ENCODE results near the gene EXOSC5. TPM values are rescaled to one million over a fixed set of nuclear protein-coding genes. Genes with fewer than 3 reads are reported as not detected.

Gene EXOSC5
- total and polyA plus RNA-seq, 2 donors from 2014 or later = 15.5 to 16.8 TPM

- Histone ChIP-seq H3K27ac (ENCODE audit: low read depth in 2 of 2, low read length in 2 of 2) (peak overlapping the region; percentile 43 to 60), H3K4me1 (ENCODE audit: control insufficient read depth in 2 of 3, insufficient read depth in 2 of 3, low read depth in 1 of 3, low read length in 3 of 3) (peaks cover 0 to 21% (median 3%) of the 10 kb centered on the region in 3 donors), H3K27me3 (ENCODE audit: control insufficient read depth, insufficient read depth, low read length) (no peaks in the 10 kb centered on the region), H3K9me3 (ENCODE audit: control insufficient read depth in 2 of 3, insufficient read depth in 1 of 3, low read length in 3 of 3) (no peaks in the 10 kb centered on the region), H3K4me3 (ENCODE audit: low read length in 3 of 3) (peak overlapping the region; percentile 56 to 74 (median 71)), H3K9ac (ENCODE audit: low read length in 3 of 3) (peak overlapping the region in 2 of 3 donors; percentile 51 to 55), H3K36me3 (ENCODE audit: control insufficient read depth in 2 of 3, insufficient read depth in 3 of 3, low read length in 3 of 3) (no peaks in the 10 kb centered on the region)
- DNase-seq (peak; percentile 39 to 89 (median 58)), FAIRE-seq (no peak)
- TF ChIP-seq, protein P1, sequence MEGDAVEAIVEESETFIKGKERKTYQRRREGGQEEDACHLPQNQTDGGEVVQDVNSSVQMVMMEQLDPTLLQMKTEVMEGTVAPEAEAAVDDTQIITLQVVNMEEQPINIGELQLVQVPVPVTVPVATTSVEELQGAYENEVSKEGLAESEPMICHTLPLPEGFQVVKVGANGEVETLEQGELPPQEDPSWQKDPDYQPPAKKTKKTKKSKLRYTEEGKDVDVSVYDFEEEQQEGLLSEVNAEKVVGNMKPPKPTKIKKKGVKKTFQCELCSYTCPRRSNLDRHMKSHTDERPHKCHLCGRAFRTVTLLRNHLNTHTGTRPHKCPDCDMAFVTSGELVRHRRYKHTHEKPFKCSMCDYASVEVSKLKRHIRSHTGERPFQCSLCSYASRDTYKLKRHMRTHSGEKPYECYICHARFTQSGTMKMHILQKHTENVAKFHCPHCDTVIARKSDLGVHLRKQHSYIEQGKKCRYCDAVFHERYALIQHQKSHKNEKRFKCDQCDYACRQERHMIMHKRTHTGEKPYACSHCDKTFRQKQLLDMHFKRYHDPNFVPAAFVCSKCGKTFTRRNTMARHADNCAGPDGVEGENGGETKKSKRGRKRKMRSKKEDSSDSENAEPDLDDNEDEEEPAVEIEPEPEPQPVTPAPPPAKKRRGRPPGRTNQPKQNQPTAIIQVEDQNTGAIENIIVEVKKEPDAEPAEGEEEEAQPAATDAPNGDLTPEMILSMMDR (IDR thresholded peaks at IDR 0.05; ENCODE audit: borderline replicate concordance, extremely low read depth, insufficient read depth) = no peak
- intact Hi-C loops (cut with DNase I) = no loop called here
Observed at GRCh38 chr19:41352609-41353465, 44.3 kb downstream of the EXOSC5 start.

GRCh38 chr19:41352279-41352608, 44.9 kb downstream of the EXOSC5 start:
- DNase-seq (no peak), FAIRE-seq (no peak)
- H3K4me3 ChIP-seq (ENCODE audit: low read length in 3 of 3) = peak overlapping the region; percentile 41 to 71 (median 56)
- H3K27me3 ChIP-seq (ENCODE audit: control insufficient read depth, insufficient read depth, low read length) = no peaks in the 10 kb centered on the region
- H3K9ac ChIP-seq (ENCODE audit: low read length in 3 of 3) = peak overlapping the region in 1 of 3 donors; percentile 41
- H3K36me3 ChIP-seq (ENCODE audit: control insufficient read depth in 2 of 3, insufficient read depth in 3 of 3, low read length in 3 of 3) = no peaks in the 10 kb centered on the region
- TF ChIP-seq, protein P1 (IDR thresholded peaks at IDR 0.05; ENCODE audit: borderline replicate concordance, extremely low read depth, insufficient read depth) = no peak
- intact Hi-C loops (cut with DNase I) = no loop called here
- peaks cover 0 to 21% (median 3%) of the 10 kb centered on the region in 3 donors for H3K4me1 ChIP-seq (ENCODE audit: control insufficient read depth in 2 of 3, insufficient read depth in 2 of 3, low read depth in 1 of 3, low read length in 3 of 3)
- H3K27ac ChIP-seq (ENCODE audit: low read depth in 2 of 2, low read length in 2 of 2) = no peak overlapping the region
- no peaks in the 10 kb centered on the region for H3K9me3 ChIP-seq (ENCODE audit: control insufficient read depth in 2 of 3, insufficient read depth in 1 of 3, low read length in 3 of 3)

- no peaks in the 10 kb centered on the region for H3K36me3 ChIP-seq (ENCODE audit: control insufficient read depth in 2 of 3, insufficient read depth in 3 of 3, low read length in 3 of 3)
Observed at GRCh38 chr19:41351339-41352245, 45.6 kb downstream of the EXOSC5 start.

More at GRCh38 chr19:41351339-41352245, 45.6 kb downstream of the EXOSC5 start:
- FAIRE-seq = no peak
- Histone ChIP-seq H3K4me3 (ENCODE audit: low read length in 3 of 3) (peak overlapping the region; percentile 41 to 71 (median 59)), H3K9me3 (ENCODE audit: control insufficient read depth in 2 of 3, insufficient read depth in 1 of 3, low read length in 3 of 3) (no peaks in the 10 kb centered on the region), H3K9ac (ENCODE audit: low read length in 3 of 3) (peak overlapping the region in 1 of 3 donors; percentile 41), H3K27me3 (ENCODE audit: control insufficient read depth, insufficient read depth, low read length) (no peaks in the 10 kb centered on the region), H3K27ac (ENCODE audit: low read depth in 2 of 2, low read length in 2 of 2) (peak overlapping the region; percentile 55 to 57), H3K4me1 (ENCODE audit: control insufficient read depth in 2 of 3, insufficient read depth in 2 of 3, low read depth in 1 of 3, low read length in 3 of 3) (peaks cover 0 to 21% (median 3%) of the 10 kb centered on the region in 3 donors)
- TF ChIP-seq, protein P1 (IDR thresholded peaks at IDR 0.05; ENCODE audit: borderline replicate concordance, extremely low read depth, insufficient read depth) = no peak
- intact Hi-C loops (cut with DNase I) = no loop called here
- DNase-seq = peak in 4 of 5 donors; percentile 10 to 90 (median 39)

Data from kidney (tissue), 14 donors.